NCI-H748 treated with DMSO at 0.1 percent for 48 hours (cell line): ENCODE measurements around the gene HNF1A.

Experiments
- DNase-seq: peaks from one replicate; lab custom pipeline; 2025; lab: John Stamatoyannopoulos, UW

HNF1A gene

DNA sequence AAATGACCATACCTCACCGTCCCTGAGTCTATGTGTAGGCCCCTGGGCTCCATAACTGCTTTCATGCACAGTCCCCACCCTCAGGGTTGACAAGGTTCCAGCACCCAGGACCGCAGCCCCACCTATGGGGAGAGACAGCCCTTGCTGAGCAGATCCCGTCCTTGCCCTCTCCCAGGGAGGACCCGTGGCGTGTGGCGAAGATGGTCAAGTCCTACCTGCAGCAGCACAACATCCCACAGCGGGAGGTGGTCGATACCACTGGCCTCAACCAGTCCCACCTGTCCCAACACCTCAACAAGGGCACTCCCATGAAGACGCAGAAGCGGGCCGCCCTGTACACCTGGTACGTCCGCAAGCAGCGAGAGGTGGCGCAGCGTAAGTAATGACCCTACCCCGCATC lies 10.3 kb downstream of the HNF1A start:
- no peak for DNase-seq

DNA sequence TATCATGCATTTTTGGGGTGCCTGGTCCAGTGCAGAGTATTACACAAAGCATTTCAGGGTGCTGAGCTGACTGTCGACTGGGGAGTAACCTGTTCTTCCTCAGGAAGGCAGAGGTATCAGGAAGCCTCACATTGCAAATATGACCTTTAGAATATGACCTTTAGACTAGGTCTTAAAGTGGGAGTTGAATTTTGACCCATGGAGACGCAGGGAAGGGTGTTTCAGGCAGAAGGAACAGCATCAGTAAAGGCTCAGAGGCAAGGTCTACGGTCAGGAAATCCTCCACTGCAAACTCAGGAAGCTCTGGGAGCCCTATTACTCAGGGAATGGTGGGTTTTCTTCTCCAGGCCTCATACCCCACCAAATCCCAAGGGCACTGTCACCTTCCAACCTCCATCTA lies 11.3 kb downstream of the HNF1A start:
- no peak for DNase-seq

DNA sequence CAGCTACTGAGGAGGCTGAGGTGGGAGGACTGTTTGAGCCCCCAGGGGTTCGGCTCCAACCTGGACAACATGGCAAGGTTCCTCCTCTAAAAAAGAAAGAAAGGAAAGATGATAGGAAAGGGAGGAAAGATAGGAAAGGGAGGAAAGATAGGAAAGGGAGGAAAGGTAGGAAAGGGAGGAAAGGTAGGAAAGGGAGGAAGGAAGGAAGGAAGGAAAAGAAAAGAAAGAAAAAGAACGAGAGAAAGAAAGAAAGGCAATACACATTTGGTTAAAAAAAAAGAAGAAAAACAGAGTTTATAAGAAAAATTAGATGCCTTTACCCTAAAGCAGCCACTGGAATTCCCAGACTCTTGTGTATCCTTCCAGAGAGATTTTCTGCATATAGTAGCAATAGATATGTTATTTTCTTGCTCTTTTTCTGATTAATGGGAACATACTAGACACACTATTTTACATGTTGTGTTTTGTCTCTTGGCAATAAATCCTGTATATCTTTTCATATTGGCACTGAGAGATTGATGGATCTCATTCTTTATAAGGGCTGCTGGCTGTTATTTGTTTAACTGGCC lies 12.2 kb downstream of the HNF1A start:
- DNase-seq: no peak

DNA sequence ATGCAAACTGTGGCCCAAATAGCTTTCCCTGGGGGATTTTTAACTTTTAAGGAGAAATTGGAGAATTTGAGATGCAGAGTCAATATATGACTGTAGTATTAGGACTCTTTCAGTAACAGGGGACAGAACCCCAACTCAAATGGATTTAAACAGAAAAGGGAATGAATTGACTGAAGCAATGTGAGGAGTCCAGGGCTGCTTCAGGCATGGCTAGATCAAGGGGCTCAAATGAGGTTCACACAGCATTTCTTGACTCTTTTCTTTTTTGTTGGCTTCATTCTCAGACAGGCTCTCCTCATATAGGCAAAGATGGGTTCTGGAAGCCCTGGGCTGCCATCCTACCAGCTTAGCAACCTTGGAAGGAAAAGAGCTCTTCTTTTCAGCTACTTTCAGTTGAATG lies 13.6 kb downstream of the HNF1A start:
- DNase-seq: no peak

DNA sequence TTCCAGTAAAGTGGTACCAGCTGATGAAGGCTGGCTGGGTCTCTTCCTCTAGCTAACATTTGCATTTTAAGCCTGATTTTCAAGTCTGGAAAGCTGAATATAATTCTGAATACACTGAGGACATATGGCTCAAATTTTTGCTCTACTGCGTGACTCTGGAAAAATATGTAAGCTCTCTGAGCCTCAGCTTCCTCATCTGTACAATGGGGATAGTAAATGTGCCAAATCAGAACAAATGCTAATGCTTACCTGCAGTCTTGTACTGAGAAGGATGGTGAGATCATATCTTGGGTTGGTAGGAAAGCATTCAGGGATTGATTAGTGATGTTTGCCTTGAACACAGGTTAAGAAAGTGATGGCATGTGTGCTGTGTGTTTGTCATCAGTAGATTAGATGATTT lies 14.6 kb downstream of the HNF1A start:
- DNase-seq: no peak

DNA sequence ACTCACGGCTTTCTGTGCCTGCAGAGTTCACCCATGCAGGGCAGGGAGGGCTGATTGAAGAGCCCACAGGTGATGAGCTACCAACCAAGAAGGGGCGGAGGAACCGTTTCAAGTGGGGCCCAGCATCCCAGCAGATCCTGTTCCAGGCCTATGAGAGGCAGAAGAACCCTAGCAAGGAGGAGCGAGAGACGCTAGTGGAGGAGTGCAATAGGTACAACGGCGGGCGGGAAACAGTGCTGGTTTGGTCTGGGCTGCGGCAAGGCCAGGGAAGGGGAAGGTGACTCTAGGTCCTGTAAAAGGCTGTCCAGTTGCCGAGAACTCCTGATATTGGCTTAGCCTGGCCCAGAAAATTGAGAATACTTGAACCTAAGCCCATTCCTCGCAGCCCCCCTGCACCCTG lies 15.2 kb downstream of the HNF1A start:
- no peak for DNase-seq

DNA sequence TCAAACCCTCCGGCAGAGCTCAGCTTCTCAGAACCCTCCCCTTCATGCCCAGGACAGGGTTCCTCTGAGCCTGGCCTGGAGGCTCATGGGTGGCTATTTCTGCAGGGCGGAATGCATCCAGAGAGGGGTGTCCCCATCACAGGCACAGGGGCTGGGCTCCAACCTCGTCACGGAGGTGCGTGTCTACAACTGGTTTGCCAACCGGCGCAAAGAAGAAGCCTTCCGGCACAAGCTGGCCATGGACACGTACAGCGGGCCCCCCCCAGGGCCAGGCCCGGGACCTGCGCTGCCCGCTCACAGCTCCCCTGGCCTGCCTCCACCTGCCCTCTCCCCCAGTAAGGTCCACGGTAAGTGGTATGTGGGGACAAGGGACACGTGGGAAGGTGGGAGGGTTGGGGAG lies 15.7 kb downstream of the HNF1A start:
- DNase-seq: no peak

DNA sequence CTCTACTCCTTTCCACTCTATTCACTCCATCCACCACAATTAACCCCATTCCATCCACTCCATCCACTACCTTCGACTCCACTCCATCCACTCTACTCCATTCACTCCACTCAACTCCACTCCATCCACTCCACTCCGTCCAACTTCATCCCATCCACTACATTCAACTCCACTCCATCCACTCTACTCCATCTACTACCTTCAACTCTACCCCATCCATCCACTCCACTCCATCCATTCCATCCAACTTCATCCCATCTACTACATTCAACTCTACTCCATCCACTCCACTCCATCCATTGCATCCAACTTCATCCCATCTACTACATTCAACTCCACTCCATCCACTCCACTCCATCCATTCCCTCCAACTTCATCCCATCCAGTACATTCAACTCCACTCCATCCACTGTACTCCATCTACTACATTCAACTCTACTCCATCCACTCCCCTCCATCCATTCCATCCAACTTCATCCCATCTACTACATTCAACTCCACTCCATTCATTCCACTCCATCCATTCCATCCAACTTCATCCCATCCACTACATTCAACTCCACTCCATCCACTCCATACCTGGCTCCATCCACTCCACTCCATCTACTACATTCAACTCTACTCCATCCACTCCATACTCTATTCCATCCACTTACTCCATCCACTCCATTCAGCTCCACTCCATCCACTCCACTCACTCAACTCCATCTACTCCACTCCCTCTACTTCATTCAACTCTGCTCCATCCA lies 16.4 kb downstream of the HNF1A start:
- DNase-seq: no peak

DNA sequence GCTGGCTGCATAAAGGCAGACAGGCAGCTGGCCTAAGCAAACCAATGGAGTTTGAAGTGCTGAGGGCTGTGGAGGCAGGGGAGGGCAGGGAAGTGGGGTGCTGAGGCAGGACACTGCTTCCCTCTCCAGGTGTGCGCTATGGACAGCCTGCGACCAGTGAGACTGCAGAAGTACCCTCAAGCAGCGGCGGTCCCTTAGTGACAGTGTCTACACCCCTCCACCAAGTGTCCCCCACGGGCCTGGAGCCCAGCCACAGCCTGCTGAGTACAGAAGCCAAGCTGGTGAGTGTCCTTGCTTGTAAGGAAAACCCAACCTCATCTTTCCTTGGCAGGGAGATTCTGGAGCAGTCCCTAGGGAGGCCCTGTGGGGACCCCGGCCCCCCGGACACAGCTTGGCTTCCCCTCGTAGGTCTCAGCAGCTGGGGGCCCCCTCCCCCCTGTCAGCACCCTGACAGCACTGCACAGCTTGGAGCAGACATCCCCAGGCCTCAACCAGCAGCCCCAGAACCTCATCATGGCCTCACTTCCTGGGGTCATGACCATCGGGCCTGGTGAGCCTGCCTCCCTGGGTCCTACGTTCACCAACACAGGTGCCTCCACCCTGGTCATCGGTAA lies 17.9 kb downstream of the HNF1A start:
- DNase-seq: no peak

DNA sequence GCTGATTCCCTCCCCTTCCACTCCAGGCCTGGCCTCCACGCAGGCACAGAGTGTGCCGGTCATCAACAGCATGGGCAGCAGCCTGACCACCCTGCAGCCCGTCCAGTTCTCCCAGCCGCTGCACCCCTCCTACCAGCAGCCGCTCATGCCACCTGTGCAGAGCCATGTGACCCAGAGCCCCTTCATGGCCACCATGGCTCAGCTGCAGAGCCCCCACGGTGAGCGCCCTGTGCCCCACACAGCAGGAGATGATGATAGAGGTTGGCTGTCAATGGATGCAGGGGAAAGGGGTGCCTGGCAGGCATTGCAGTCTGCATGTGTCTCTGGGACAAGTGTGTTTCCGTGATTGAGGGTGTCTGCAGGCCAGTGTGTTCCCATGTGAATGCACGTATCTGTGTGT lies 19.1 kb downstream of the HNF1A start:
- no peak for DNase-seq

DNA sequence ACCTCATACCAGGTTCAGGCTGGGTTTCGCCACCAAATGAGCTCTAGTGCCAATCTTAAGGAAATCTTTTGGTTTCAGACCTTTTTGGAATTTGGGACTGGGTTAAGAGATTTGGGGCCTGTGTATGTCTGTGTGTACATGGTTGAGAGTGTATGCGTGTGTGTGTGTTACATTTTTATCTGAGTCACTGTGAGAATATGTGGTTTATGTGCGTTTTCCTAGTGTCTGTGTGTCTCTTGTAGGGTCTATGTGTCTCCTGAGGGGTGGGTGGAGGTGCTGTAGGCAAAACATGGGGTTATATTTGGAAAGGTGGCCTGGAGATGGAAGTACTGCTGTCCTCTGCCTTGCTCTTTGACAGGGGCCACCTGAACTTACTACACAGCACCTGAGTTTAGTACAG lies 20.1 kb downstream of the HNF1A start:
- DNase-seq: no peak

DNA sequence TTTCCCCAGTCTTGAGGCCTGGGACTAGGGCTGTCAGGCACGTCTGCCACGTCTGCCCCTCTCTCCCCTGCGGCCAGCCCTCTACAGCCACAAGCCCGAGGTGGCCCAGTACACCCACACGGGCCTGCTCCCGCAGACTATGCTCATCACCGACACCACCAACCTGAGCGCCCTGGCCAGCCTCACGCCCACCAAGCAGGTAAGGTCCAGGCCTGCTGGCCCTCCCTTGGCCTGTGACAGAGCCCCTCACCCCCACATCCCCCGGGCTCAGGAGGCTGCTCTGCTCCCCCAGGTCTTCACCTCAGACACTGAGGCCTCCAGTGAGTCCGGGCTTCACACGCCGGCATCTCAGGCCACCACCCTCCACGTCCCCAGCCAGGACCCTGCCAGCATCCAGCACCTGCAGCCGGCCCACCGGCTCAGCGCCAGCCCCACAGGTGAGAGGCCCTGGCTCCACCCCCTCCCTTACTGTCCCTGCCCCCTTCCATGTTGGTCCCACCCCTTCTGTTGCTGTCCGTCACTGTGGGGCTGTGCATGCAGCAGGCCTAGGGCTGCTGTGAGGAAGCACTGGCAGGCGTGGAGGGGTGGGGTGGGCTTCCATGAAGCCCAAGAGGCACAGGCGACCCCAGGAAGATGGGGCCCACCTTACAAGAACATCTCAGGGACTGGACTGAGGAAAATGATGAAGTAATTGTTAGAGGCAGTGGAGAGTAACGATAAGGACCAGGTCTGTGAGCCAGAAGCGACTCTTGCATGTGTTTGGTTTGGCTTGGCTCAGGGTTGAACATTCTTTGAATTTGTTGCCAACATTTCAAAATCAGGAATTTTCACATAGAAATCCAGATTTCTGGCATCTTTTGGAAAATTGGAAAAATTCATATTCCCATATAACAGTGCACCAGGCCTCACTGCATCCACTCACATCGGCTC lies 21.1 kb downstream of the HNF1A start:
- no peak for DNase-seq

DNA sequence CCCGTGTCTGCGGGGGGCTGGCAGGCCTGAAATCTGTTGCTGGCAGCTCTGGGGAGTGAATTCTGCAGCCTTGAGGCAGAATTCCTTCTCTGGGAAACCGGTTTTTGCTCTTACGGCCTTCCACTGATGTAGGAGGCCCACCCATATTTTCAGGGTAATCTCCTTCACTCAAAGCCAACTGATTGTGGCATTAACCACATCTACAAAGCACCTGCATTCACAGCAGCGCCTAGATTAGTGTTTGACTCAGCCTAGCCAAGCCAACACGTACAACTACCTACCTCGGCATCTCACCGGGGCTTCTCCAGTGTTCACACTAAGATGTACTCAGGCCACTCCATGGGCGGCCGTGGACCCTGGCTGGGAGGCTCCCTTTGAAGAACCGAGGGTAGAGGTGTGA lies 22.2 kb downstream of the HNF1A start:
- no peak for DNase-seq

DNA sequence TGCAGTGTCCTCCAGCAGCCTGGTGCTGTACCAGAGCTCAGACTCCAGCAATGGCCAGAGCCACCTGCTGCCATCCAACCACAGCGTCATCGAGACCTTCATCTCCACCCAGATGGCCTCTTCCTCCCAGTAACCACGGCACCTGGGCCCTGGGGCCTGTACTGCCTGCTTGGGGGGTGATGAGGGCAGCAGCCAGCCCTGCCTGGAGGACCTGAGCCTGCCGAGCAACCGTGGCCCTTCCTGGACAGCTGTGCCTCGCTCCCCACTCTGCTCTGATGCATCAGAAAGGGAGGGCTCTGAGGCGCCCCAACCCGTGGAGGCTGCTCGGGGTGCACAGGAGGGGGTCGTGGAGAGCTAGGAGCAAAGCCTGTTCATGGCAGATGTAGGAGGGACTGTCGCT lies 22.7 kb downstream of the HNF1A start:
- DNase-seq: no peak

DNA sequence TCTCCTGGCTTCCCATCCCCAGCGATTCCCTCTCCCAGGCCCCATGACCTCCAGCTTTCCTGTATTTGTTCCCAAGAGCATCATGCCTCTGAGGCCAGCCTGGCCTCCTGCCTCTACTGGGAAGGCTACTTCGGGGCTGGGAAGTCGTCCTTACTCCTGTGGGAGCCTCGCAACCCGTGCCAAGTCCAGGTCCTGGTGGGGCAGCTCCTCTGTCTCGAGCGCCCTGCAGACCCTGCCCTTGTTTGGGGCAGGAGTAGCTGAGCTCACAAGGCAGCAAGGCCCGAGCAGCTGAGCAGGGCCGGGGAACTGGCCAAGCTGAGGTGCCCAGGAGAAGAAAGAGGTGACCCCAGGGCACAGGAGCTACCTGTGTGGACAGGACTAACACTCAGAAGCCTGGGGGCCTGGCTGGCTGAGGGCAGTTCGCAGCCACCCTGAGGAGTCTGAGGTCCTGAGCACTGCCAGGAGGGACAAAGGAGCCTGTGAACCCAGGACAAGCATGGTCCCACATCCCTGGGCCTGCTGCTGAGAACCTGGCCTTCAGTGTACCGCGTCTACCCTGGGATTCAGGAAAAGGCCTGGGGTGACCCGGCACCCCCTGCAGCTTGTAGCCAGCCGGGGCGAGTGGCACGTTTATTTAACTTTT lies 23.6 kb downstream of the HNF1A start:
- DNase-seq: no peak

DNA sequence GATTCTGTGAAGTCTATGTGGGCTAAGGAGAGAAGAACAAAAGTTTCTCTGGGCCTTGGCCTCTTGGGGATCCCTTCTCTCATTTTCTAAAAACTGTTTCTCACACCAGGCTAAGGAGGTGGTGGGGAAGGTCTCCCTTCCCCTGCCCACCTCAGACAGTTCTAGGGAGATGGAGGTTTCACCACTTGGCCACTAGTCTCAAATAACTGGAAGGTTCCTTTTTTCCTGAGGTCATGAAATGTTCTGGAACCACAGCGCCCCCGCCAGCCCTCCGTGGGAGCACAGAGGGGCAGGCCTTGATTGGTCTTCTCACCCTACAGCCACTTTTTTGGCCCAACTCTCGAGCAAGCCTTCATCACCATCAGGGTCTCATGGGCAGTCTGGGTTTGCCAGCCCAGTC lies 25.3 kb downstream of the HNF1A start:
- DNase-seq: no peak

DNA sequence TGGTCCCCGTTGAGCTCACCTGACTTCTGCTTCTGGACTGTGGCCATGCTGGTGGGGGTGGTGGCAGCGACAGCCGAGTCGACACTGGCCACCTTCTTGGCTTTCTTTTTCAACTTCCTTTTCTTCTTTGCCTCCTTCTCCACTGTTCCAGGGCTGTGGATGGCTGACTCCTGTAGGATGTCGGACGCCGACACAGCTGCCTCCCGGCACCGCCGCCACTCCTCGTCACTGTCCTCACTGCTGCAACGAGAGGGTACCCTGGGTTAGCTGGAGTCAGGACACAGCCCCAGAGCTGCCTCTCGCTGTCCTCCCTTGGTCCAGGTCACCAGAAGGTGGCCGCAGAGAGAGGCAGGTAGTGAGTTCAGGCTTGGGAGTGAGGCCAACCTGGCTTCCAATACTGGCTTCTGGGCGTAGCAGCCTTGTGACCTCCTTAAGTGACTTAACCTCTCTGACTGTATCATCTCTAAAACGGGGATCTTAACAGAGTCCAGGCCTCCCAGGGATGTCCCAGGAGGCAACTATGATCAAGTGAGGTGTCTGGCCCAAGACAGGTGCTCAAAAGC lies 26.0 kb downstream of the HNF1A start:
- no peak for DNase-seq

DNA sequence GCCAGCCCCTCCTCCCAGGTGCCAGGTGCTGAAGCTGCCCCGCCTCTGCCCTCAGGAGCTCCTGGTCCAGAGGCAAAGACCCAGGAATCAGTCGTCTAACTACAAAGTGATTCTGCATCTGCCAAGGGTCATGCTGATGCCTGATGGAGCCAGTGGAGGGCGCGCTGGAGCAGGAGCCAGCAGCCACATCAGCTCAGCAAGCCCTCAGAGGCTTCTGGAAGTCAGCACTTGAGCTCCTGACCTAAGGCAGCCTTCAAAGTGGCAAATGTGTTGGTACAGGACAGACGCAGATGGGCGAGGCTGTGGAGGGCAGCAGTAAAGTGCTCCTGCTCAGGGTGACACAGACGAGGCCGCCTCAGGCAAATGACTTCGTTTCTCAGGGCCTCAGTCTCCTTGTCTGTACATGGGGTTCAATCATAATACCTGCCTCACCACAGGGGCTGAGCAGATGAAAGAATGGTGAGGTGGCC lies 27.0 kb downstream of the HNF1A start:
- DNase-seq: peak; percentile 11

DNA sequence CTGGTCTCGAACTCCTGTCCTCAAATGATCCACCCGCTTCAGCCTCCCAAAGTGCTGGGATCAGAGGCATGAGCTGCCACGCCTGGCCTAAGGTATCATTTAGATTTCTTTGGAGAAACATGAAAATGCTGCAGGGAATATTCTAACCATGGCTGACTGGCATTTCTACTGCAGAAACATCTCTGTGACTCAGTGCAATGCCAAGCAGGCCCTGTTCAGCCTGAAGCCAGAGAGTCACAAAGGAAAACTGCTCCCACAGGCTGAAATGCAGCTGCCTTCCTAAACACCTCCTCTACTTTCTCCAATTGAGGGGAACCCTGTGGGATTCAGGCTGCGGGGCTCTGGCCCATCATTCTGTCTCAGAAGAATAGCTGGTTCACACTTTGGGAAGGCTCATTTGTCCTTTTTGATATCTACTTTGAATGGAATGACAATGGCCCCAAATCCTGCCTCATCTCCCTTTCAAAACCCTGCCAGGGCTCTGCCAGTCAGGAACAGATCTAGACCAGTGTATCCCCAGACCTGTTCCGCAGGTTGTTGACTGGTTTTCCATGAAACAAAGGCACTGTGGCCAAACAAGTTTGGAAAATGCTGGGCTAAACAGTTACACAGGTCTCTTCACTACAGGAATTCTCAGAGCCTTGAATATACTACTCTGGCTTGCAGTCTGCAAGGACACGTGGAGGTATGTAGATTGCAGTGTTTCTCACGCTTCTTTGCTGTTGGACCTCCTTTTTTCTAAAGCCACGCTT lies 30.2 kb downstream of the HNF1A start:
- DNase-seq: no peak

DNA sequence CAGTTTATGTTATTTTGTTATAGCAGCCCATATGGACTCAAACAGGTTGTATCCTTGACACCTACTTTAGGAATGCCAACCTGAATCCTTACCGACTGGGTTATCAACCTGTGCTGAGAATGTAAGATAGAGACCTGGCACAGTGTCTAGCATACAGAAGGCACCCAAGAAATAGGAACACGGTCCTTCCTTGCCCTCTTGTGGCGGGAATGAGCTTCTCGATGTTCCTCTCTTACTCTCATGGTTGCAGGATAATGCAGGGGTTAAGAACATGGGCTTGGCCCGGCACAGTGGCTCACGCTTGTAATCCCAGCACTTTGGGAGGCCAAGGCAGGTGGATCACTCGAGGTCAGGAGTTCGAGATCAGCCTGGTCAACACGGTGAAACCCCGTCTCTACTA lies 31.4 kb downstream of the HNF1A start:
- DNase-seq: no peak

DNA sequence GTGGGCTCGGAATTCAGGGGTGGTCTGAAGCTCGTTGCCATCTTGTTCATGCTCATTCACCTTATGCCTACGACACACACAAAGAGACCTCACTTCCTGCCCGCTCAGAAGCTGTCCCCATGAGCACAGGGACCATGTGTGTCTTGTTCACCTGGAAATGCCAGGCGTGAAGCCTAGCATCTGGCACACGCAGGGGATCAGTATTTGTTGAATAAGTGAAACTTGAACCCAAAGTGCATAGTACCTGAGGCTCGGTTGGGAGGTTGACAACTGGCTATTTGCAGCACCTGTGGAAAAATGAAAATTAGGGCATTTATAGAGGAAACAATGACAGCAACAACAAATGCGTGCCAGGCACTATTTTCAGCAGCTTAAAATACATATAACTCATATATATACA lies 32.5 kb downstream of the HNF1A start:
- no peak for DNase-seq
